Measurements from ENCODE around the gene TAF1B.

Gene TAF1B

DNA sequence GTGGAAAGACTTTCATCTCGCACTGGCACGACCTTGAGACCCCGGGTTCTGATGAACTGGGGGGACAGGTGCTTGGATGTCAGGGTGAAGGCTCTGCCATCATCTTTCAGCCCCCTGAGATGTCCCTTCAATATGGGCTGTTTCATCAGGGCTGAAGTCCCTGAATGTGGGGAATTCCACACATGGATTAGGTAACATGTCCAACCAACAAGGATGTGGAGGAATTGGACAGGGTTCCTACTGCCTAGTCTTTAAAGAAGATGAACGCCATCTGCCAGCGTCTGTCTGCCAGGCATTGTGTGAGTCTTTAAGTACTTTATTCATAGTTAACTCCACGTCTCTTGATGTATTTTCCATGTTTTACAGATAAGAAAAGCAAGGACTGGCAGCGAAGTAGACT lies 102.3 kb downstream of the TAF1B start:
- no peak for DNase-seq

DNA sequence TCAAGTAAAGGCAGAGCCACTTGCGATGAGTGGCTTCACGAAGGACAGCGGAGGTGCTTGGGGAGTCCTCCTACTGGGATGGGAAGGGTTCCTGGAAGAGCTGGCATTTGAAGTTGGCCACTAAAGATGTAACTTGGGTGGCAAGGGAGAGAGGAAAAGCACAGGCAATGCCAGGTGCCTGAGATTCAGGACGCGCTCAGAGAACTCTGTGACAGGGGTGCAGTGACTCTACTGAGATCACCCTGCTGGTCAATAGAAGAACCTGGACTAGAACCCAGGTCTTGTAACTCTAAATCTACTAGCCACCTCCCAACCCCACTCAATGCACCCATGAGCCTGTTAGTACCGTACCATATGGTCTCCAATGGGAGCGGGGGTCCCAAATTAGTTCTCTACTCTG lies 102.8 kb downstream of the TAF1B start:
- DNase-seq = no peak

GRCh38 chr2:9946818-9947217 lies 103.5 kb downstream of the TAF1B start:
- DNase-seq = no peak

DNA sequence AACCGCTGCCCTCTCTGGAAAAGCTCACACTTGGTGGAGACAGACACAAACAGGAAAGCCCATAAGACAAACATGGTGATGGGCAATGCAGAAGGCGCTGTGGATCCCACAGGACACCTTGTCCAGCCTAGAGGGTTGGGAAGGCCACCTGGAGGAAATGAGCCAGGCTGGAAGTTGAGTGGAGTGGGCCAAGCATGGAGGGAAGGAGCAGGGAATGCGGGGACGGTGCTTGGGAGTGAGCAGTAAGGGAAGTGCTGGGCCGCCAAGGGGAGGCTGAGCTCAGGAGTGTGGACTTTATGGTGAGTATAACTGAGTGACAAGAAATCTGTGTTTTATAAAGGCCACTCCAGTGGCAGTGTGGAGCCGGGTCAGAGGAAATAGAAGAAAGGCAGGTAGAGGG lies 105.4 kb downstream of the TAF1B start:
- DNase-seq = no peak

DNA sequence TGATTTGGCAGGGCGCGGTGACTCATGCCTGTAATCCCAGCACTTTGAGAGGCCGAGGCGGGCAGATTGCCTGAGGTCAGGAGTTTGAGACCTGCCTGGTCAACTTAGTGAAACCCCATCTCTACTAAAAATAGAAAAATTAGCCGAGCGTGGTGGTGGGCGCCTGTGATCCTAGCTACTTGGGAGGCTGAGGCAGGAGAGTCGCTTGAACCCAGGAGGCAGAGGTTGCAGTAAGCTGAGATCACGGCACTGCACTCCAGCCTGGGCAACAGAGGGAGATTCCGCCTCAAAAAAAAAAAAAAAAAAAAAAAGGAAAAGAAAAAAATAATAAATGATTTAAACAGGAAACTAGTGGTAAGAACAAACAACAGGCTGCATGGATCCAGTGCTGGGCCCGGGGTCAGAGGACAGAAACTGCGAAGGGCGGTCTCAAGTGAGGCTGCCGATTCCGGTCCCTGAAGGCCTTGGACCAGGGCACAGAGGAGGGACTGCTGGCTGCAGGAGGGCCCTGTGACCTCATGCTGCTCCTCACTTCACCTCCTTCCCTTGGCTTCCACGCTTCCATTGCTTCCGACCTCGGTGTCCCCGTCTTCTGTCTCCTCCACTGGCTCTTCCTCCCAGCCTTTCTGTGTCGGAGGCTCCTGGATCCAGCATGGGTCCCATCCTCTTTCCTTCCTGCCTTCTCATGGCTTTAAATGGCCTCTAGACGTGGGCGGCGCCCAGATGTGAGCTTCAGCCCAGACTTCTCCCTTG lies 106.1 kb downstream of the TAF1B start:
- no peak for DNase-seq

DNA sequence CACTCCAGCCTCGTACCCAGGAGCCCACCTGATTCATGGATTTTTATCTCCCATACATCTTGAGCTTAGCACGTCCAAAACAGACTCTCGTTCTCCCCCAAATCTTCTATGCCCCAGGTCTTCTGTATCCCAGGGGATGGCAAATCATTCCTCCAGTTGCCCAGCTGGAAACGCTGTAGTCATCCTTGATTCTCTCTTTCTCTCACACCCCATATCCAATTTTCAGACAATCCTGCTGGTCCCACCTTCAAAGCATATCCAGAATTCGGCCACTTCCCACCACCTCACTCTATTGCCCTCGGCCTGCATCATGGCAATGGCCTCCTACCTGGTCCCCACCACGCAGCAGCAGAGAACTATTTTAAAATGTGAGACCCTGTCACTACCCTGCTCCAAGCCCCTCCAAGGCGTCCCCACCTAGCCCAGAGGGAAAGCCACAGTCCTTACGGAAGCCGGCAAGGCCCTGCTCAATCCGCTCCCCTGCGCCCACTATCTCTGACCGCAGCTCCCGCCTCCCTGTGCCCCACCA lies 106.8 kb downstream of the TAF1B start:
- DNase-seq = no peak

GRCh38 chr2:9950521-9951271 lies 107.4 kb downstream of the TAF1B start:
- no peak for DNase-seq

- DNase-seq = no peak
Measured at GRCh38 chr2:9951272-9951521, 107.9 kb downstream of the TAF1B start.

DNA sequence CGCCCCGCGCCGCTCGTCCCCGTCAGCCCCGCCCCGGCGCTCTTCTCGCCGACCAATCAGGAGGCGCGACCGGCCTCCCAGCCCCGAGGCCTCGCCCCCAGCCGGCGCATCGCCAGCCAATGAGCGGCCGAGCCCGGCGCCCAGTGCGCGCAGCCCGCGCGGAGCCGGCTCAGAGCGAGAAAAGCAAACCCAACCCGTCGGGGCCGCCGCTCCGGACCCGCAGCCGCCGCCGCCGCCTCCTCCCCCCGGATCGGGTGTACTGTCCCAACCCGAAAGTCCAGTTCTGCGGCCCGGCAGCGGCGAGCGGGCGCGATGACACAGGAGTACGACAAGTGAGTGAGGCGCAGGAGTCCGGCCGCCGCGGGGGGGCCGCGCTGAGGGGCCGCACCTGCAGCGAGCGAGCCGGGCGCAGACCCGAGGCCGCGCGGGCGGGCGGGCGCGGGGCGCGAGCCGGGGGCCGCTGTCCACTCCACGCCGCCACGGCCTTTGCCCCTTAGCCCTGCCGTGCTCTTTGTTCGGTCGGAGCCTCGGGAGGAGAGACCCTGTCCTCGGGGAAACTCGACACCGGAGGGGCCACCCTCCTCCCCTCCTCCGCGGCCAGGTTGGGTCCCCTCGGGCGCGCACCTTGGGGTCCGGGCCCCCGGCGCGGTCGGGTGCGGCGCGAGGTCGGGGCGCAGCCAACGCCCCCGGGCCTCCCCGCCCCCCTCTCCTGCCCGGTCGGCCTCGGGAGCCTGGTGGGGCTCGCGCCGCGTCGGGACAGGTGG lies 108.4 kb downstream of the TAF1B start, which contains the start of gene GRHL1:
TSS of gene GRHL1 (plus strand) at position 172 of the 764 bp plus-strand sequence. CDS start at position 313, 141 bp downstream.
- DNase-seq = peak; percentile 90

- no peak for DNase-seq
Measured at GRCh38 chr2:9952286-9952737, 109.0 kb downstream of the TAF1B start.

- no peak for DNase-seq
Measured at GRCh38 chr2:9952856-9953503, 109.7 kb downstream of the TAF1B start.

GRCh38 chr2:9954136-9954535 lies 110.9 kb downstream of the TAF1B start:
- no peak for DNase-seq

DNA sequence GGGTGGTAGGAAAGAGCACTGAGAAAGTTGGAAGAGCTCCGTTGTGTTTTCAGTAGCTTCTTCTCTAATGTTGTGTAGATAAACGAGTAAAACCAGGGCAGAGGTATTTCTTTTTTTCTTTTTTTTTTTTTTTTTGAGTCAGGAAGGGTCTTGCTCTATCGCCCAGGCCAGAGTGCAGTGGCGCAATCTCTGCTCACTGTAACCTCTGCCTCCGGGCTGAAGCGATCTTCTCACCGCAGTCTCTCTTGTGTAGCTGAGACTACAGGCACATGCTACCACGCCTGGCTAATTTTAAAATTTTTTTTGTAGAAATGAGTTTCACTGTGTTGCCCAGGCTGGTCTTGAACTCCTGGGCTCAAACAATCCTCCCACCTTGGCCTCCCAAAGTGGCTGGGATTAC lies 114.8 kb downstream of the TAF1B start:
- DNase-seq = no peak

- DNase-seq = no peak
Measured at GRCh38 chr2:9959262-9959661, 116.0 kb downstream of the TAF1B start.

DNA sequence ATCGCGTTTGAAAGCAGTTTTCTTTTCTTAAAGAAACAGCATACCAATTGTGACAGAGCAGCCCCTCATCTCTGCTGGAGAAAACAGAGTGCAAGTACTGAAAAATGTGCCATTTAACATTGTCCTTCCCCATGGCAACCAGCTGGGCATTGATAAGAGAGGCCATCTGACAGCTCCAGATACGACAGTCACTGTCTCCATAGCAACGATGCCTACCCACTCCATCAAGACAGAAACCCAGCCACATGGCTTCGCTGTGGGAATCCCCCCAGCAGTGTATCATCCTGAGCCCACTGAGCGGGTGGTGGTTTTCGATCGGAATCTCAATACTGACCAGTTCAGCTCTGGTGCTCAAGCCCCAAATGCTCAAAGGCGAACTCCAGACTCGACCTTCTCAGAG lies 117.7 kb downstream of the TAF1B start:
- DNase-seq = no peak

GRCh38 chr2:9964334-9964980 lies 121.2 kb downstream of the TAF1B start:
- no peak for DNase-seq

- no peak for DNase-seq
Measured at GRCh38 chr2:9965119-9965822, 122.0 kb downstream of the TAF1B start.

- DNase-seq = no peak
Measured at GRCh38 chr2:9966491-9967022, 123.3 kb downstream of the TAF1B start.

DNA sequence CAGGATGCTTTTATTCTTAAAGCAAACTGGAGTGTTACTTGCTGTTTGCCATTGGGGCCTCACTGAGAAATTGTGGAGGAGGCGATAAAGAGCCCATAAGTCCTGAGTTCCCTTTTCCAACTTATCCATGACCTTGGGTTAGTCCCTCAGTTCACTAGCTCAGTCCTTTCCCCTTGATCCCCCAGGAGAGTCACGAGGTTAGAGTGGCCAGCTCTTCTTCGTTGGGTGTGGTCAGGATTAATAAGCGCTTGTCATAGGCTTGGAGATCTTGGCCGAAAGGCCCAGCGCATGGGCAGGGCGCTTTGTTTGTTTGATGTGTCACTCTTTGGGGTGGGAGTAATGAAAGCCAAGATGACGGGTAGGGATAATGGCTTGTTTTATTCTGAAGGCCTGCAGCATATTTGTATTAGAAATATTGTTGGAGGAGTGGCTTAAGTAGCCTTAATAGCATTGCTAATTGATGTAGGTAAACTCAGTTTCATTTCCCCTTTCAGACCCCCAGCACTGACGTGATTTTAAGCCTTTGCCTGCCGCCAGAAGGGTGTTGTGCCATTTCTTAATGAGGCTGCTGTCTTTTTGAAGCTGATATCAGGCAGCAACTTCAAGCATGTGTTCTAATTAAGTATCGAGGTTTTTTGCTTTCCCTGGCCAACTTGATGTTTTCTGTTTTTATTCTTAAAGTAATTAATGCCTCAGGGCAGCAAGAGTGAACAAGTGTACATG lies 123.9 kb downstream of the TAF1B start:
- DNase-seq = no peak

DNA sequence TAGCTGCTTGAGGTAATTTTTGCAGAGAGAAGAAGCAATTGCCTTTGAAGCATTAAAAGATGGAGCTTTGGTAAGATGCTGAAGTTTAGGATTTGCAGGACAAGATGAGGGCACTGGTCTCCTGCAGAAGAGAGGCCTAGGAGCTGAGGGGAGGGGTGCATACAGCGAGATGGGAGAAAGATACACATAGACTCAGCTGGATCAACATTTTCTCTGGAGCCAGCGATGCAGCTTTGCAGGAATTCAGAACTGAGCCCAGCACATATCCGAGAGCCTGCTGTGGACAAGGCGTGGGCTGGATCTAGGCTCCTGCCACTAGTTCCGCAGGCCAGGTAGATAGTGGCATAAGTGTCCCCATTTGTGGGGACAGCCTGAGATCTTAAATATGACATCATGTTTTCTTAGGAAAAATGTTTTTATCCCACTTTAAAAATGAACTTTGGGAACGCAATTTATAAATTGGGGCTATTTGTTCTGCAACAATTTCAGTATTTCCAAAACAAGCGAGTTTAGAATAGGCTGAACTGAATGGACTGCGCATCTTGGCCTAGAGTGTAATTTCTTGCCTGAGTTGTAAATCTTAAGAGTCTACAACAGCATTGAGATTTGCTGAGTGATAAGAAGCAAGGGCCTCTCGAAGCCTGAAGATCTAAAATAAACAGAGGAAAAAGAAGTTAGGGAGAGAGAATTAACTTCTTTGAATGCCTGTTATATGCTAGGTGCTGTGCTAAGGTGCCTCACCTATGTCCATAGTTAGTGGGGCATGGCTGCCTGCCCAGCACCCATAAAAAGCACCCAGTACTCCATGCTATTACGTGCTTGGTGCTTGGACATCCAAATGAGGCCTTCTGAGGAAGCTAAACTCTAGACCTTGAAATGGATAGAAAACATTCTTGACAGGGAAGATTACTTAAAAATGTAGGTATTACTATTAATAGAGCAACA lies 125.6 kb downstream of the TAF1B start:
- DNase-seq = no peak

Measured in NCI-H510A treated with DMSO at 0.1 percent for 48 hours (cell line).